Hindlimb muscle (tissue), 1 donor: ENCODE data around the gene NDRG3. TPM values are rescaled to one million over a fixed set of nuclear protein-coding genes. Genes with fewer than 3 reads are reported as not detected.
"Not testable (repeated sequence)": the region's sequence is repeated elsewhere in the genome, so short reads cannot be mapped to it uniquely, and the experiment has no call there.

Experiments used
- DNase-seq: peaks from one replicate; pipeline ENCODE4 v3.0.0-alpha.2; 2013
- polyA plus RNA-seq: library from polyadenylated mRNA; unstranded; fragments of 120-200 nt; gene quantifications from one replicate; pipeline ENCODE4 v1.2.1, GENCODE V29; 2013; ENCODE audit not compliant: insufficient read length

Gene NDRG3
- polyA plus RNA-seq, 1 donor: 15.8 TPM

DNA sequence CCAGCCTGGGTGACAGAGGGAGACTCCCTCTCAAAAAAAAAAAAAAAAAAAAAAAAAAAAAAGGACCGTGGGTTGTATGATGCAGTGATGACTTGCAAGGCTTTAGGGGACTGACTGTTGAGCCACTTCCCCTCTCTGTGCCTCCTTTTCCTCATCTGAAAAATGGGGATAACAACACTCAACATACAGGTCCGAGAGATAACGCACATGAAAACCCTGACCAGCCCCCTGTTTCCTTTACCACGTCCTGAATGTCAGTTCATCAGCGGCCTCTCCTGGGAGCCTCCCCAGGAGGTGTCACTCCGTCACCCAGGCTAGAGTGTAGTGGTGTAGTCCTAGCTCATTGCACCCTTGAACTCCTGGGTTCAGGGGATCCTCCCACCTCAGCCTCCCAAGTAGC is 103.8 kb downstream of the NDRG3 start:
- no peak for DNase-seq

DNA sequence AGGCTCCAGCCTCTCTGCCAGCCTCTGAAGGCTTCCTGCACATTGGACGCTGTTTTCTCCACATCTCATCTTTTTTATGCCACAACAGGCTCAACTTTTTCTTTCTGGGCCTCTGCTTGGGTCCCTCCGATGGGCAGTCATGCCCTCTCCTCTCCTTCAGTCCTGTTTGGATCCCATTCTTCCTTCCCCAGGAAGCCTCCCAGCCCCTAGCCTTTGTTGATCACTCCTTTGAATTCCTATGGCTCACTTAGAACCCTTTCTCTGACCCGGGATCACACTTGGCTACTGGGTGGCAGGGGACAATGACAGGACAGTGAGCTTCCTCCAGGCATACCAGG is 104.4 kb downstream of the NDRG3 start:
- no peak for DNase-seq

DNA sequence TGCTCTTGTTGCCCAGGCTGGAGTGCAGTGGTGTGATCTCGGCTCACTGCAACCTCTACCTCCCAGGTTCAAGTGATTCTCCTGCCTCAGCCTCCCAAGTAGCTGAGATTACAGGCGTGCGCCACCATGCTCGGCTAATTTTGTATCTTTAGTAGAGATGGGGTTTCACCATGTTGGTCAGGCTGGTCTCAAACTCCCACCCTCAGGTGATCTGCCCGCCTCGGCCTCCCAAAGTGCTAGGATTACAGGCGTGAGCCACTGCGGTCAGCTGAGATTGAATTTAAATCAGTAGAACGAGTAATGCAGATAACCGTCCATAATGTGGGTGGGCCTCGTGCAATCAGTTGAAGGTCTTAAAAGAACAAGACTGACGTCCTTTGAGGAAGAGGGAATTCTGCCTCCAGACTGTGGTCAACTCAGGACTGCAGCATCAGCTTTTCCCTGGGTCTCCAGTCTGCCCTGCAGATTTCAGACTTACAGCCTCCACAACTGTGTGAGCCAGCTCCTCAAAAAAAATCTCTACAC is 107.0 kb downstream of the NDRG3 start:
- DNase-seq: not testable (repeated sequence)

DNA sequence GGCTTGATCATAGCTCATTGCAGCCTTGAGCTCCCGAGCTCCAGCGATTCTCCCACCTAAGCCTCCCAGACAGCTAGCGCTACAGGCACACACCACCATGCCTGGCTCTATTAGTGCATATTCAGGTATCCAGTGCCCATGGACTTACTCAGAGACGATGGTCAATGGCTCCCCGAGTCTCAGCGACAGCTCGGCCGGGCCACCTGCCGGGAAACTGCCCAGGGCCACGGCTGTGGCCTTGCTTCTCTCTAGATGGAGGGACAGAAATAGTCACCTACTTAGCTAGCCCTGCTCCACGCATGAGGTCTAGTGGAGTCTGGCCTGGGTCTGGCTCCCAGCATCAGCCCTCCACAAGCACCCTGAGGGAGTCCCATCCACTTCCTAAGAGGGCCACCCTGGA is 111.5 kb downstream of the NDRG3 start:
- DNase-seq: no peak

DNA sequence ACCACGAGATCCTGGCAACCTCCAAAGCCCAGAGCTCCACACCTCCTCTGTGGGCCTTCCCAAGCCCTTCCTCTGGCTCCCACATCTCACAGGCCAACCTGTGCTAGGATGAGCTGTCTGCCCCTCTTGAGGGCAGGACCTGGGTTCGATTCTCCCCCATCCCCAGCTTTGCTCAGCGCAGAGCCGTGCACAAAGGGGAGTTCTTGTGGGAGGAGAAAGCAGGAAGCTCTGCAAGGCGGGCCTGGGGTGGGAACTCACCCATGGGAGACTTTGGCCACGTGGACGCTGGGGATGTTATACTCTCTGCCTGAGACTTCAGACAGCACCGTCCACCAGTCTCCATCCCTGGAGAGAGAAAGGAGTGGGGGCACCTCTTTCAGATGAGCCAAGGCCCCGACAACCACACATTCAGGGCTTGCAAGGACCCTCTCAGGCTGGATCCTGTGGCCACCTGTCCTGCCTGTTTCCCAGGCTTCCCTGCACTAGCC is 112.6 kb downstream of the NDRG3 start:
- DNase-seq: no peak

DNA sequence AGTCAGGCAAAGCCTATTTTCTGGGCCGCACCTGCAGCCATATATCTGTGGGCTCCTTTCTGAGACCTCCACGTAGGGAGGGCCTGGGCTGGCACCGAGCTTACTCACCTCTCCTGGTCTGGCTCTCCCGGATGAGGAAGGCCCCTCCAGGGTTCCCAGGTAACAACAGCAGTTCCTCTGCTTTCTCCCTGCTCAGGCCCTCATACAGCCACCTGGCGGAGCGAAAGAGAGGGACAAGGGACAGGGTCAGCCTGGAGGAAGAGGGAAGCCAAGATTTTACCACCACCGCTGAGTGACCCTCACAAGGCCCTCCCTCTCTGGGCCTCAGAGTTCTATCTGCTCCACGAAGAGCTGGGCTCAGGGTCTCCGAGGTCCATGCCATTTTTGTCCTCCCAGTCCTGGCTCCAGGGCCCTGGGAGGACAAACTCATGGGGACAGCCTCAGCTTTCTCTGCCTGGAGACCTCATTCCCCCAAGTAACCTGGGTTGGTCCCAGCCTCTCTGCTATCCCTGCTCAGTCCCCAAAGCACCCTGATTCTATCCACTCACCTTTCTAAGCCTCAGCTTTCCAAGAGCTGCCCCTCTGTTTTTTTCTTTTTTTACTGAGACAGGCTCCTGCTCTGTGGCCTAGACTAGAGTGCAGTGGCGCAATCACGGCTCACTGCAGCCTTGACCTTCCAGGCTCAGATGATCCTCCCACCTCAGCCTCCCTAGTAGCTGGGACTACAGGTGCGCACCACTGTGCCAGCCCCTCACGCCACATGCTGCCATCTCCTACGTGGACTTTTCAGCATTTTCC is 113.2 kb downstream of the NDRG3 start:
- no peak for DNase-seq

DNA sequence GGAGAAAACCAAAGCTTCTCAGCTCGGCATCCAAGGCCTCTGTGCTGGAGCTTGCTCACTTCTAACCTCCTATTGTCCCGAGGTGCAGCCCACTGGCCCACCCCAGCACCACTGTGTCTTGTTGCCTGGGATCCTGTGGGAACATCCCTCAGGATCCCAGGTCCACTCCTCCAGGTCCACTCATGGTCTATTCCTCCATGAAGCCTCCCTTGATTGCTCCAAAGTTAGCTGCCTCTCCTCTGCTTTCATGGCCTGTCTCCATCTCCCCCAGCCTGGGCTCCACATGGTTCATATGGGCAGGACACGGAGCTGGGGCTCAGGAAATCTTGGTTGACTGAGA is 113.8 kb downstream of the NDRG3 start:
- DNase-seq: no peak

DNA sequence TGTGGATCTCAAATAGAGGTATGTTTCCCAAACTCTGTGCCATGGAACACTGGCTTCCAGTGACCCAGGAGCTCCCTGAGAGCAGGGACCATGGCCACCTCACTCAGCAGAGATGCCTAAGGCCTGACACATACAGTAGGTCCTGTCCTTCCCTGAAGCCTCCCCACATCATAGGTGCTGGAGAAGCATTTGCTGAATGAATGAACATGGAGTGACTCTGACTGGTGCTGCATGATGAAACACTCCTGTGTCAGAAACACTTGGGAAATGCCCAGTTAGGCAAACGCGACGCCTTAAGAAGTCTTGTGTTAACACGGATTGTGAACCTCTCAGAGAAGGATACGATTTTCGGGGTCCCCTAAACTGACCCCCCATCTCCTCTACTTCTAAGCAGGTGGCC is 114.2 kb downstream of the NDRG3 start:
- DNase-seq: no peak

DNA sequence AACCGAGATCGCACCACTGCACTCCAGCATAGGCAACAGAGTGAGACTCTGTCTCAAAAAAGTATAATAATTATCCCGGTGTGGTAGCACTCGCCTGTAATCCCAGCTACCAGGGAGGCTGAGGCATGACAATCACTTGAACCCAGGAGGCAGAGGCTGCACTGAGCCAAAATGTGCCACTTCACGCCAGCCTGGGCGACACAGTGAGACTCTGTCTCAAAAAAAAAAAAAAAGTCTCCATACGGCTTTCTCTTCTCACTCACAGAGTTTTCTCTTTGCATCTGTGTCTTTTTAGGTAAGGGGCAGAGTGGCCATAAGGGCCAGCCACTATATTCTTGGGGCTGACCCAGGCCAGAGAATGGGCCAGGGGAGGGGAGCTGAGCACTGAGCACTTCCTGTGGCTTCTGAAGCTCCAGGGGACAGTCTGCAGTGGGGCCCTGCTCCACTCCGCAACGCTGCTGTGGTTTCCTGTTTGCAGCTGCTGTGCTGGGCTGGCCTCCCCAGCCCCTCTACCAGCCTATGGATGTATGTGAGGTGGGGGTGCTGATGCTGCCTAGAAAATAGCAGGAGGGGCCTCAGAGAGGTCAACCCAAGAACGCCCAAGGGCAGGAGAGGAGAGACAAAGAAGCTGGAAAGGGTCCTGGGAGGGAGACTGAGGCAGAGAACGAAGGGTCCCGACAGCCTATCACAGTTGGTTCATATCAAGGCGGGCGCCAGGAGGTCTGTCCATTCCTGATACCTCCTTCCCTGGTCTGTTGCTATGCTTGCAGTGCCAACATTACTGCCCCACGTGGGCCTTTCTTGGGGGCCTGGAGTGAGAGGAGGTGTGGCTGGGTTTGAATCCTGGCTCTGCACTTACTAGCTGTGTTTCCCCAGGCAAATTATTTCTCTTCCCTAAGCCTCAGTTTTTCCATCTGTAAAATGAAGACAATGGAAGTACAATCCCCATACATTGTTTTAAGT is 115.9 kb downstream of the NDRG3 start:
- DNase-seq: no peak

DNA sequence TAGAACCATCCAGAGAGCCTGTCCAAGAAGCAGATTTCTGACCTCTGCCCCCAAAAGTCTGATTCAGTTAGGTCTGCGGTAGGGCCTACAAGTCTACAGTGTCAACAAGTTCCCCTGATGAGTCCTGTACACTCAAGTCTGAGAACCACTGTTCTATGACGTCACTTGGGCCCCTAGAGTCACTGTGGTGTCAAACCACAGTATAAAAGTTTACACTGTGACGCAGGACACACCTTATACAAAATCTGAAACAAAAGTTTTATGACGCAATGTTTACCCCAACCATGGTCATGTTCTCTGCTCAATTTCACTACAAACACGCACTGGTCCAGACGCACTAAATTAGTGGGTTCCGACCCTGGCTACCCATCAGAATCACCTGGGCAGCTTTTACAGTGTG is 117.8 kb downstream of the NDRG3 start:
- DNase-seq: no peak

DNA sequence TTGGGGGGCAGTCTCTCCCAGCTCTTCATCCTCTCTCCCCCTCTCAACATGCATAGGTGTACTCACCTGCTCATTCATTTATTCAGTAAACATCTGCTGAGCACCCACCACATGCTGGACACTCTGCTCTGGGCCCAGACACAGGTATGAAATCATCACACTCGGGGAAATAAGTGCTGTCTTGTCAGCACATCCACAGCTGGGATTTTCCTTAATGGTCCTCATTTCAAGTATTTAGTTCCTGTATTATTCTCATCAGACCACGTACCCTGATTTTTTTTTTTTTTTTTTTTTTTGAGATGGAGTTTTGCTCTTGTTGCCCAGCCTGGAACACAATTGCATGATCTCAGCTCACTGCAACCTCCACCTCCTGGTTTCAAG is 121.0 kb downstream of the NDRG3 start:
- DNase-seq: no peak

DNA sequence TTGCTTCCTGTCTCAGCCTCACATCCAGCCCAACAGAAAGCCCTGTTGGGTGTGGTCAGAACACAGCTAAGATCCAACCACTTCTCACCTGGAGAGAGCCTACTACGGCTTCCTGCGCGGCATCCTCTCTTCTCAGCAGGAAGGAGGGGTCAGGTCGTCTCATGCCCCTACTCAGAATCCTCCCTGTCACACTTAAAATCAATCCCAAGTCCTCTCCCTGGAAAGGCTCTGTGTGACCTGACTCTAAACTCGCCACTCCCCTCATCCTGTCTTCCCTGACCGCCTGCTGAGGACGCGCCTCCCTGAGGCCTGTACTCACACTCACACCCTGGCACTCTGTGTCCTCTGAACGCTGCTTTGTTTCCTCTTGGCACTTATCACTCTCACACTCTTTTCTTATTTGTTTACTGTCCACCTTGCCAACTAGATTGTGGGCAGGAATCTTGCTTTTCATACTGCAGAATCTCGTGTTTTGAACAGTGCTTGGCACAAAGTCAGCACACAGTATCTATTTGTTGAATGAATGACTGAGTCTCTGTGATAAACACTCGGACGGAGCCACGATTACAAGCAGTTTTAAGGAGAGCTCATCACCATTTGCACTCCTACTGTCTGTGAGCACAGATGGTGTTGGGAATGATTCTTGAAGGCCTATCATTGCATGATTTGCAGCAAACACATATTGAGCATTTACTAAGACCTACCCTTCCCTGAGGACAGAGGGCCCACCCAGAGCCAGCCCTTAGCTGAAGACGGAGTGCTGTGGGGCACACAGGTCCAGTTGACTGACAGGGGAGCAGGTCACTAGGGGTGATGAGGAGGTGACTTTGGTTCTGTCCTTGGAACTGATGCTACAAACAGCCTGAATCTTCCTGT is 121.6 kb downstream of the NDRG3 start:
- no peak for DNase-seq

DNA sequence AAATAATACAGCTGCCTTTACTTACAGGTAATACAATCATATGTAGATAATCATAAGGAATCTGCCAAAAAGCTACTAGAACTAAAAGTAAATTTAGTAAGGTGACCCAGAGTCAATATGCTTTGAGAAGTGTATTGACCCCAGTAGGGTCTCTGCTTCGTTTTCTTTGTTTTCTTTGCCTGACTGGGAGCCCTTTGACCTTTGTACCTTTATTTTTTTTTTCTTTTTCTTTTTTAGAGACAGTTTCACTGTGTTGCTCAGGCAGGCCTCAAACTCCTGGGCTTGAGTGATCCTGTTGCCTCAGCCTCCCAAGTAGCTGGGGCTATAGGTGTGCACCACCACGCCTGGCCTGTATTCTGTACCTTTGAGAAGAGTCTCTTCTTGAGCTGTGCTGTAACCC is 122.4 kb downstream of the NDRG3 start:
- no peak for DNase-seq

DNA sequence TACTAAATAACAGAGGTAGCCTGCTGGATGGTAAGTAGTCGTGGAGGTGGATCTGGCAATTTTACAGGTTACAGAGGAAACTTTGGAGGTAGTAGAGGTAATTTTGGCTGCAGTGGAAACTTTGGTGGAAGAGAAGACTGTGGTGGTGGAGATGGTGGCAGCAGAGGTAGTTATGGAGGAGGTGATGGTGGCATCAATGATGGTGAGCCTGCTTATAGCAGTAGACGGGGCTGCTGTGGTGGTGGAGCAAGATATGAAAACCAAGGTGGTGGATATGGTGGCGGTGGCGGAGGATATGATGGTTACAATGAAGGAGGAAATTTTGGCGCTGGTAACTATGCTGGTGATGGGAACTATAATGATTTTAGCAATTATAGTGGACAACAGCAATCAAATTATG is 125.0 kb downstream of the NDRG3 start:
- DNase-seq: no peak

DNA sequence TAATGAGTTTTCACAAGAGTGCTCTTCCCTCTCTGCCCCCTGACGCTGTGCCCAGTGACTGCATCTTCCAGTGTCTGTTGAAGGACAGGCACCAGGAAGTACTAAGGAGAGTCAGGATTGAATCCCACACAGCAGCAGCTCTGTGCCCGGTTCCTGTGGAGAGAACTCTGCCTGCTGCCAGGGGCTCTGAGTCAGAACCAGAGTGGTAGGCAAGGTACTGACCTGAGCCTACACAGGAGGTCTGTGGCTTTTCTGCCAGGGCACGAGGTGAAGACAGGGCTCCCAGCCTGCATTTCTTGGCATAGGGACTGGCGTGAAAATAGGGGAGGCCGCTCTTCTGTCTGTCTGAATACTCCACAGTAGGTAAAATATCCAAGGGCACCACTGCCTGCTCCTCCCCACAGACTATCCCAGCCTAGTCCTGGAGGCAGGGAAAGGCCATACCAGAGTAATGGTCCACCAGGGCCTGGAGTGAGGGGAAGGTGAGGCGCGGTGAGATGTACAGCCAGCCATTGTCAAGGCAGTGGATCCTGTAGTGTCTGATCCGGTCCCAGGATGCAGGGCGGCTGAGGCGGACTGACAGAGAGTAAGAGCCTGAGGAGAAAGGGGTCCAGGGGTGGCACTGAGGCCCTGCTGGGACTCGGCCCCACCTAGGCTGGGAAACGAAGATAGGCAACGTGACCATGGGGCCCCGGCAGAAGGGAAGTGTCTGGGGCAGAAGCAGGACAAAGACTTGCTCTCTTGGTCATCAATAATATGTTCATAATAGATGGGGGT is 130.9 kb downstream of the NDRG3 start:
- DNase-seq: no peak

DNA sequence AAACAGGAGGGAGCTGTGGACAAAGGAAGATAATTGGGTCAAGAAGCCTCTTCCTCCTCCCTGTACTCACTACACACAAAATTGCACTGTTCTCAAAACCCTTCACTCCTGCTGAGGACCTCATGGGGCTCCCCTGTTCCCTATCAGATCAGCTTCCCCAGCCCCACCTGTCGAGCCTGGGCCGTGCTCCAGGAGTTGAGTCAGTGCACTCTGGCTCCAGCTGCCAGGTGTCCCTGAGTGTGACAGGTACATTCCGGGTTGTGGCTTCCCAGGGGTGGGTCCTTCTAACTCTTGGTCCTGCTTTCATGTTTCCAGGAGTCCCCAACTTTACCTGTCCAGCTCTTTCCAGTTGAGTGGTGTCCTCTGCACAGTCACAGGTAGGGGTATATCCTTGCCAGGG is 131.9 kb downstream of the NDRG3 start:
- no peak for DNase-seq

DNA sequence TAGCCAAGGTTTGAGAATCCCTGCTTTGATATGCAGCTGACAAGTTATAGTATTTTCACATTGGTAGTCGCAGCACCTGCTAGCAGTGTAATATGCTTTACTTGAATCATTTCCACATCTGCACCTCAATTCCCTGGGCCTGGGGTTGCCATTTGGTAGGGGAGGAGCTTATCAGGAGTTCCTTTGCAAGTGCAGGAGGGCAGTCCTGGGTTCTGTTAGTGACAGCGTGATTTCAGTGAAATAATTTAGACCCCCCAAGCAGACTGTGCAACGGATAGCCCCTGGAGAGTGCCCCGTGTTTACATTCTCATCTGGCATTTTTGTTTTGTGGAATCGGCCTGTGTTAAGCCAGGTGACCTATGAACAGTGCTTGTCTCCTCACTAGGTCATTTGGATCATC is 134.3 kb downstream of the NDRG3 start:
- no peak for DNase-seq

DNA sequence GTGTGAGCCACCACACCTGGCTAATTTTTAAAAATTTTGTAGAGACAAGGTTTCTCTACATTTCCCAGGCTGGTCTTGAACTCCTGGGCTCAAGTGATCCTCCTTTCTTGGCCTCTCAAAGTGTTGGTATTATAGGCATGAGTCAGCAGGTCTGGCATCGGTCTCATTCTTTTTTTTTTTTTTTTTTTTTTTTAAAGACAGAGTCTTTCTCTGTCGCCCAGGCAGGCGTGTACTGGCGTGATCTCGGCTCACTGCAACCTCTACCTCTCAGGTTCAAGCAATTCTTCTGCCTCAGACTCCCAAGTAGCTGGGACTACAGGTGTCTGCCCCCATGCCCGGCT is 137.5 kb downstream of the NDRG3 start:
- DNase-seq: not testable (repeated sequence)

DNA sequence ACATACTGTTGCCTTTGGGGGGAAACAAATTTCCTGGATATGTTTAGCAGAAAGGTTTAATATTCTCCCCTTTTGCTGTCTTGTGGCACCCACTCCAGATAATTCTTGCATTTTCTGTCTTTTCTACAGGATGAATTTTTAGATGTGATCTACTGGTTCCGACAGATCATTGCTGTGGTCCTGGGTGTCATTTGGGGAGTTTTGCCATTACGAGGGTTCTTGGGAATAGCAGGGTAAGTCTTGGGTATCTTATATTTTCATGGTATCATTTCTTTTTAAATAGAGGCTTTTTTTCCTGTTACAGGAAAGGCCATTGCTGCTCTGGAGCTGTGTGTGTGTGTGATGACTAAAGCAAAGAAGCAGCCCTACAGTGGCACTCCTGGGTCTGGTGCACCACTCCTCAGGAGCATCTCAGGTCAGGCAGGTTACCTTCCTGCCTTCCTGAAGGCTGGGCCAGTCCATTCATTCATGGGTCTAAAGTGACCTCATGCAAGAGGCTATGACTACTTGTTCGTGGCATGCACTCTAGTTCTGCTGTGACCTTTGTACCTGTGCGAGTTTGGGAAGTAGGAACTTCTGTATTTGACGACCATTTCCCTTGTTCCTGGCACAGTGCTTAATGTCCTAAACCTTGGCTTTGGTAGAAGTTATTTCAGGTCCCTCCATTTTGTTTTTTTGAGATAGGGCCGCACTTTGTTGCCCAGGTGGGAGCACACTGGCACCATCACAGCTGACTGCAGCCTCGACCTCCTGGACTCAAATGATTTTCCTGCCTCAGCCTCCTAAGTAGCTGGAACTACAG is 138.1 kb downstream of the NDRG3 start:
- DNase-seq: no peak

DNA sequence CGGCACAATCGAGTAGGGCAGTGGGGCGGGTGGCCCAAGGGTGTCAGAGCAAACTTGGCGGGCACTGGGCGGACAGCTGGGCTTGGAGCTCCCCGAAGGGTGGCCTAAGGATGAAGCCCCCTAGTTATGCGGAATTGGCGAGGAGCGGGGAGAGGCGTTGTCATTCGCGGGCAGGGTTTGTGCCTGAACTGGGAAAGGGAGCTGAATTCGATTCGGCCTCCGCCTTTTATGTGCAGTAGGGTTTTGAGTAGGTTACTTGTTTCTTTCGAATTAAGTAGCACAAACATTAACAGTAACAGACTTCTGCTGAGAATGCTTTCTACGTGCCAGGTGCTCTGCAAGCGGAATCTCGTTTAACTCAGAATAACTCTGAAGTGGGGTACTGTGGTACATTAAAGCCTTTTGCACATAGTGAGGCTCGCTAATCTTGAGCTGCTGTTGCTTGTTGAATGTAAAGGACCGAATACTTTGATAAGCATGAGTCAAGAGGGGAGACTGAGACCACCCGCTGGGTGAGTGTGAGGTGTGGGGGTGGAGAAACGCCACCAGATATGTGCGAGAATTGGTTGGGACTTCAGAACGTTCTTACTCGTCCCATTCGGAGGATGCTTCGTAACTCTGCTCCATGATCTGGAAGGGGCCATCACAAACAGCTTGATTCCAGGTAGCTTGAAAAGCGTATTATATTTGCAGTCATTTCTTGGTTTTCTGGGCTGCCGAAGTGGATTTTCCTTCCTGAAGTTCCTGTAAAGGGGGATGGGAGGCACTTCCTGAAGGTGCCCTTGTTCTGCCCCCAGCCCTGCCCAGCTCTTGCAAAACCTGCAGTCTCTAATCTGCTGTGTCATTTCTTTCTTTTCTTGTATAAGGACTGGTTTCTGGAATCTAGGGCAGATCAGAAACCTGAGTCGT is 139.5 kb downstream of the NDRG3 start:
- DNase-seq: no peak
